ENCODE data around the gene LEF1.

The LEF1 gene

DNA sequence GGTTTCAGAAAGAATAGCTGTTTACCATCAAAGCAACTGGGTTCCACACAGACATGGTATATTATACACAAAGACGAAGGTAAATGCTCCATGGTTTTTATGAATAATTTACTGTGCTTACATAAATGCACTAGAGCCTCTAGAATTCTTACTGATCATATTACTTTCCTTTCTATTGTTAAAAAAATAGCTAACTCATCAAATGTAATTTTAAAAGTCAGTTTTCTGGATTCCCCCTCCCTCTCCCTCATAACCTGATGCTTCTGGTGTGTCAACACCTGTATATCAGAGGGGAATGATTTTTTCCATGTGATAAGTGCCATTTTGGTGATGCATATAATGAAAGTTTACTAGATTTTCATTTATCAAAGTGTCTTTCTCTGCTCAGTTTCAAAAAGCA is 31.1 kb upstream of the LEF1 start:
- H3K4me1 Mint-ChIP-seq = peaks cover 9% of the 10 kb centered on the region
- H3K27me3 Mint-ChIP-seq (ENCODE audit: low read depth, poor library complexity) = peaks cover 3% of the 10 kb centered on the region
- no peak overlapping the region for H3K4me3 Mint-ChIP-seq
- H3K27ac Mint-ChIP-seq = no peak overlapping the region
- H3K9me3 Mint-ChIP-seq = no peaks in the 10 kb centered on the region
- no peak for DNase-seq
- TF ChIP-seq, protein P1, sequence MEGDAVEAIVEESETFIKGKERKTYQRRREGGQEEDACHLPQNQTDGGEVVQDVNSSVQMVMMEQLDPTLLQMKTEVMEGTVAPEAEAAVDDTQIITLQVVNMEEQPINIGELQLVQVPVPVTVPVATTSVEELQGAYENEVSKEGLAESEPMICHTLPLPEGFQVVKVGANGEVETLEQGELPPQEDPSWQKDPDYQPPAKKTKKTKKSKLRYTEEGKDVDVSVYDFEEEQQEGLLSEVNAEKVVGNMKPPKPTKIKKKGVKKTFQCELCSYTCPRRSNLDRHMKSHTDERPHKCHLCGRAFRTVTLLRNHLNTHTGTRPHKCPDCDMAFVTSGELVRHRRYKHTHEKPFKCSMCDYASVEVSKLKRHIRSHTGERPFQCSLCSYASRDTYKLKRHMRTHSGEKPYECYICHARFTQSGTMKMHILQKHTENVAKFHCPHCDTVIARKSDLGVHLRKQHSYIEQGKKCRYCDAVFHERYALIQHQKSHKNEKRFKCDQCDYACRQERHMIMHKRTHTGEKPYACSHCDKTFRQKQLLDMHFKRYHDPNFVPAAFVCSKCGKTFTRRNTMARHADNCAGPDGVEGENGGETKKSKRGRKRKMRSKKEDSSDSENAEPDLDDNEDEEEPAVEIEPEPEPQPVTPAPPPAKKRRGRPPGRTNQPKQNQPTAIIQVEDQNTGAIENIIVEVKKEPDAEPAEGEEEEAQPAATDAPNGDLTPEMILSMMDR (IDR thresholded peaks at IDR 0.05) = no peak
- no peaks in the 10 kb centered on the region for H3K36me3 Mint-ChIP-seq (ENCODE audit: low read depth)

DNA sequence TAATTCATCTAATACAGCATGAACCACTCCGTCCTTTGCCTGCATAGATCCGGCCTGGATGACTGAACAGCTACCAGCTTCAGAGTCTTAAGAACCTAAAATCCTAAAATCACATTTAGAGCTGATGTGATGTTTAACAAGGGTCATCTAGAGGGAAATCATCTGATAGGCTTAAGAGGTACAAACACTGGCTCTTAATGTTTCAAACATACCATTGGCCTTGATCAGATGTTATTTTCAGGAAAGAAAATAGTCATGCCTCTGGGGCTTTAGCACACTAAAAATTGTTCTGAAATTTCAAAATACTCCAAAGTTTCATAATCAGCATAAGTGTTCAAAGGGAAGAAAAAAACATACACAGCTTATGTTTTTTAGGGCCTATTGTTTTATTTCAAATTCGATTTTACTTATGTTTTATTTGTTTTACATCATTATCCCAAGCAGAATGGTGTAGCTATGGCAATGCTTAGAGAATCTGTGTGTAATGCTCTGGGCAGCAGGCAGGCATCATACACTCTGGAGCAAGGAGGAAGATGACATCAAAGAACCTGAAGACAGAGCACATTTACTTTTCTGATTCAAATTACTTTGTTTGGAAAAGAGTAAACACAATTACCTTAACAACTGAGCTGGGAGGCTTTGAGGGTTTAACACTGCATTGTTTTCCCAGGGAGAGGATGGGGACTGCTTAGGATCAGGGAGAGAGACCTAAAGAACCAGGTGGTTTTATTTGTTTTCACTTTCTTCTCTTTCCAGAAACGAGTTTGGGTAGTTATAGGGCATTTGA is 25.3 kb upstream of the LEF1 start:
- Mint-ChIP-seq H3K36me3 (ENCODE audit: low read depth) (no peaks in the 10 kb centered on the region), H3K4me3 (no peak overlapping the region), H3K27ac (peak overlapping the region; percentile 83), H3K9me3 (no peaks in the 10 kb centered on the region), H3K27me3 (ENCODE audit: low read depth, poor library complexity) (peaks cover 10% of the 10 kb centered on the region), H3K4me1 (peaks cover 46% of the 10 kb centered on the region)
- no peak for DNase-seq
- TF ChIP-seq, protein P1 (IDR thresholded peaks at IDR 0.05) = no peak

DNA sequence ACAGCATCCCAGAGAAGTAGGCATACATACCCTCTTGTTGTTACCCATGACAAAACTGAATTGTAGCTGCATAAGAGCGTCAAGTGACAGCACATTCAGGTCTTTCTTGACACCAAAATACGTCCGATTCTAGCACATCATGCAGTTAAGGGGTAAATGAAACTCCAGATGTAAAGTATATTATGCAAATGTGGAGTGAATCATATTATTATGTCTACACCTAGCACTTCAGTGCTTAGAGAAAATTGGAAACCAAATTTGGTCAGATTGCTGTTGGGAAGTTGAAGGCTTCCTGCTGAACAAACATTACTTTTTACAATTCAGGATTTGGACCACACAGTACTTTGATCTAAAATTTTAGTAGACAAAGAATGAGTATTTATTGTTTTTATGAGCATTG is 24.2 kb upstream of the LEF1 start:
- Mint-ChIP-seq H3K36me3 (ENCODE audit: low read depth) (no peaks in the 10 kb centered on the region), H3K27me3 (ENCODE audit: low read depth, poor library complexity) (peaks cover 10% of the 10 kb centered on the region), H3K4me1 (peaks cover 46% of the 10 kb centered on the region), H3K27ac (peak overlapping the region; percentile 40), H3K4me3 (no peak overlapping the region), H3K9me3 (no peaks in the 10 kb centered on the region)
- TF ChIP-seq, protein P1 (IDR thresholded peaks at IDR 0.05) = no peak
- no peak for DNase-seq

DNA sequence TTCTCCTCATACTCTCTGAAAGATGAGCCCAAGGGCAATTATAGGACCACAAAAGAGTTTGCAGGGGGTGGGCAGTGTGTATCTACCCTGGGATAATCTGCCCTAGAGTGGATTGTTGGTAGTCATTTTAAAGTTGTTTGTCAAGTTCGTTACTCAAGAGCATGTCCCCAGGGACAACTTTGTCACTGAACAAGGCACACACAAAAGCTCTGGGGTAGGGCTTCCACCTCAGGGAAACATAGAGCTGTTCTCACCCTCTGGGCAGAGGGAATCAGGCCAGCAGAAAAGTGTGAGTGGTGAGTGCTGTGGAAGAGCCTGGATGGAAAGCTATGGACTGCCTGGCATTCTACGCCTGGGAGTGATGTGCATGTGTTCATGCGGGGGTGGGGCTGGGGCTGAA is 23.3 kb upstream of the LEF1 start:
- DNase-seq = peak; percentile 16
- H3K4me3 Mint-ChIP-seq = no peak overlapping the region
- TF ChIP-seq, protein P1 (IDR thresholded peaks at IDR 0.05) = no peak
- H3K4me1 Mint-ChIP-seq = peaks cover 46% of the 10 kb centered on the region
- H3K27me3 Mint-ChIP-seq (ENCODE audit: low read depth, poor library complexity) = peaks cover 7% of the 10 kb centered on the region
- H3K27ac Mint-ChIP-seq = peak overlapping the region; percentile 10
- no peaks in the 10 kb centered on the region for H3K9me3 Mint-ChIP-seq
- H3K36me3 Mint-ChIP-seq (ENCODE audit: low read depth) = no peaks in the 10 kb centered on the region

DNA sequence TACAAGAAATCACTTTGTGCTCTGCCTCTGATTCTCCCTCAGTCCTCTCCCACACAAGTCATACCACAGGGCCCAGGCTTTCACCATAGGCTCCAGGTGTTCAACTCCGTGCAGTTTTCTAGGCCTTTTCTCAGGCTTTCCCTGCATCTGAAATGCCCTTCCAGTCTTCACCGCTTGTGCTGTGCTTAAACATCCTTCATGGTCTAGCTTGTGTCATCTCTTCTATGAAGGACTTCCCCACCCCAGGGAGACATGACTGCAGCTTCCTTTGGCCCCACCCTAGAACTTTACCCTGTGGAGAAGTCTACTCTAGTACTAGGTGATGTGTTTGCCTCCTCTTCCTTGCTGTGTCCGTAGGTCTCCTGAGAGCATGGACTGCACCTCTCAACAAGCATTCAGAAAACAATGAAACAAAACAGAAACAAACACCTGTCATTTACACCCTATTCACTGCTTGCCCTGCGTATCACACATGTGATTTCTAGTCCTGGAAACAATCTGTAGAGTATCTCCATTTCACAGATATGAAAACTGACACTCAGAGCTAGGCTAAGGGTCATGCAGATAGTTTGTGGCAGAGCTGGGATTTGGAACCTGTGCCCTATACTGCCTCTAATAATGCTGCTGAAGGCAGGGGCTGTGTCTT is 22.7 kb upstream of the LEF1 start:
- no peak for DNase-seq
- Mint-ChIP-seq H3K27me3 (ENCODE audit: low read depth, poor library complexity) (peaks cover 7% of the 10 kb centered on the region), H3K9me3 (no peaks in the 10 kb centered on the region), H3K27ac (no peak overlapping the region), H3K4me3 (no peak overlapping the region), H3K4me1 (peaks cover 46% of the 10 kb centered on the region), H3K36me3 (ENCODE audit: low read depth) (no peaks in the 10 kb centered on the region)
- TF ChIP-seq, protein P1 (IDR thresholded peaks at IDR 0.05) = no peak
